A673 (cell line): ENCODE measurements around the gene CRNN. TPM values are rescaled to one million over a fixed set of nuclear protein-coding genes. Genes with fewer than 3 reads are reported as not detected.

Experiments used
- Bru-seq: library from RNA; stranded (reverse); fragments of 400-500 nt; gene quantifications from one replicate; lab custom pipeline; 2021; lab: Mats Ljungman, UMichigan
- BruChase-seq, 2 experiments: library from RNA; stranded (reverse); fragments of 400-500 nt; gene quantifications; one replicate each; lab custom pipeline; 2021; lab: Mats Ljungman, UMichigan
- BruUV-seq: library from RNA; stranded (reverse); fragments of 400-500 nt; replicated peaks from 2 replicates; lab custom pipeline; 2021; lab: Mats Ljungman, UMichigan
- CTCF ChIA-PET: fragments of 300-600 bp; sonication (Branson Sonifier 250); formaldehyde crosslinking; loops from one replicate; lab custom pipeline; 2022; ENCODE audit warnings: antibody characterized with exemption; lab: Charles Lee
- POLR2A ChIA-PET: fragments of 300-600 bp; sonication (Branson Sonifier 250); formaldehyde crosslinking; loops from one replicate; lab custom pipeline; 2022; ENCODE audit warnings: antibody characterized with exemption; ENCODE audit not compliant: low non-redundant PET; lab: Charles Lee
- DNase-seq: peaks from one replicate; pipeline ENCODE4 v3.0.0-alpha.2; 2015; ENCODE audit warnings: low spot score
- H3K27ac ChIP-seq: fragments of 200-600 bp; sonication (generic); 2 replicates; pipeline ENCODE4 v1.5.1; 2016; ENCODE audit warnings: mixed run types, low read depth, mild to moderate bottlenecking, mixed read lengths, antibody characterized with exemption, low read length; ENCODE audit not compliant: poor library complexity, severe bottlenecking
- H3K27me3 ChIP-seq: fragments of 200-600 bp; sonication (generic); replicated peaks from 2 replicates; pipeline ENCODE4 v1.6.1; 2017; ENCODE audit warnings: mixed run types, low read depth, mild to moderate bottlenecking, mixed read lengths, antibody characterized with exemption, low read length; ENCODE audit not compliant: insufficient read depth, poor library complexity
- H3K36me3 ChIP-seq: fragments of 200-600 bp; sonication (generic); 2 replicates; pipeline ENCODE4 v1.6.1; 2016; ENCODE audit warnings: mixed run types, mild to moderate bottlenecking, mixed read lengths, antibody characterized with exemption, low read length; ENCODE audit not compliant: insufficient read depth, poor library complexity, severe bottlenecking
- H3K4me1 ChIP-seq: fragments of 200-600 bp; sonication (generic); 2 replicates; pipeline ENCODE4 v1.6.1; 2017; ENCODE audit warnings: mixed run types, mild to moderate bottlenecking, mixed read lengths, antibody characterized with exemption, low read length; ENCODE audit not compliant: insufficient read depth, poor library complexity, severe bottlenecking
- H3K4me3 ChIP-seq: fragments of 200-600 bp; sonication (generic); 2 replicates; pipeline ENCODE4 v1.5.1; 2016; ENCODE audit warnings: low read depth, mixed run types, mild to moderate bottlenecking, mixed read lengths, low read length; ENCODE audit not compliant: poor library complexity, severe bottlenecking
- H3K9me3 ChIP-seq: fragments of 200-600 bp; sonication (generic); 2 replicates; pipeline ENCODE4 v1.6.1; 2016; ENCODE audit warnings: mixed run types, low read depth, mild to moderate bottlenecking, mixed read lengths, antibody characterized with exemption, low read length; ENCODE audit not compliant: poor library complexity, severe bottlenecking
- EZH2 ChIP-seq: fragments of 200-600 bp; sonication (generic); IDR thresholded peaks from 2 replicates; pipeline ENCODE4 v1.6.1; 2017; ENCODE audit warnings: borderline replicate concordance, low read depth, mild to moderate bottlenecking, mixed read lengths, antibody characterized with exemption, low read length; ENCODE audit not compliant: poor library complexity, severe bottlenecking
- intact Hi-C: fragments of 100-400 bp; cut with micrococcal nuclease; formaldehyde crosslinking; loops from one replicate; pipeline ENCODE4 v1.10.0; 2022; ENCODE audit not compliant: unreplicated experiment
- long read RNA-seq: library from polyadenylated mRNA; stranded (forward); transcript quantifications from one replicate; pipeline ENCODE4 v2.0.0, GENCODE V29; 2022
- total RNA-seq: library from RNA; stranded (reverse); gene quantifications from 2 replicates; pipeline ENCODE4 v1.2.3, GENCODE V29; 2021
- TF ChIP-seq, protein P1 (sequence below): fragments of 300-800, 200-600 bp; sonication (generic); conservative IDR thresholded peaks from 2 replicates; pipeline ENCODE4 v1.5.1; 2017; ENCODE audit warnings: low read depth, mild to moderate bottlenecking, antibody characterized with exemption, low read length, moderate library complexity, mixed read lengths

CRNN gene
- total RNA-seq: not detected in 2 replicates
- Bru-seq, nascent RNA: not detected
- BruChase-seq, experiment 1, labeled RNA remaining after a 2-hour chase: not detected
- not detected for BruChase-seq, experiment 2, labeled RNA remaining after a 6-hour chase
- long read RNA-seq: 0 reads

DNA sequence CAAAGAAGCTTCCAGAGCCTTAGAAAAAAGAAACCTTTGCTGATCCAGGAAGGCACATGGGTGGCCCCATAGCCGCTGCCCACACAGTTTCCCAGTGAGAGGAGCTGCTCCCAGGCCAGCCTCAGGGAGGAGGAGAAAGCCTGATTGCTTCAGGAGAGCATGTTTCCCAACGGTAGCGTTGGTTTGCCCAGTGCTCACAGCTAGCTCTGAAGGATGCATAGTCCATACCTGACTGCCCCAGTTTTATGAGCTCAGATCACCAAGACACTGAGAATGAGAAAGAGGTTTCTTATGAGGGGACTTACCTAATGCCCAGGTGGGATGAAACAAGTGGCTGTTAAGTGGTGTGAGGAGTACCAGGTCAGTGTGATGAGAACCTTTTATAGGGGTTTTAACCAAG, at the start of gene CRNN:
Gene CRNN, minus strand, starts transcription at position 355 of the 400 bp plus-strand sequence. CDS start 2,030 bp downstream, outside the sequence.
- POLR2A ChIA-PET: no interaction called here
- no peak within 1 kb of the TSS for H3K27ac ChIP-seq
- BruUV-seq: no TSS peak
- no peaks in the 10 kb centered on the region for H3K36me3 ChIP-seq
- CTCF ChIA-PET: no interaction called here
- peaks cover 8% of the 10 kb centered on the region for H3K27me3 ChIP-seq
- no peaks in the 10 kb centered on the region for H3K9me3 ChIP-seq
- intact Hi-C loops: no loop called here
- TF ChIP-seq, protein P1, sequence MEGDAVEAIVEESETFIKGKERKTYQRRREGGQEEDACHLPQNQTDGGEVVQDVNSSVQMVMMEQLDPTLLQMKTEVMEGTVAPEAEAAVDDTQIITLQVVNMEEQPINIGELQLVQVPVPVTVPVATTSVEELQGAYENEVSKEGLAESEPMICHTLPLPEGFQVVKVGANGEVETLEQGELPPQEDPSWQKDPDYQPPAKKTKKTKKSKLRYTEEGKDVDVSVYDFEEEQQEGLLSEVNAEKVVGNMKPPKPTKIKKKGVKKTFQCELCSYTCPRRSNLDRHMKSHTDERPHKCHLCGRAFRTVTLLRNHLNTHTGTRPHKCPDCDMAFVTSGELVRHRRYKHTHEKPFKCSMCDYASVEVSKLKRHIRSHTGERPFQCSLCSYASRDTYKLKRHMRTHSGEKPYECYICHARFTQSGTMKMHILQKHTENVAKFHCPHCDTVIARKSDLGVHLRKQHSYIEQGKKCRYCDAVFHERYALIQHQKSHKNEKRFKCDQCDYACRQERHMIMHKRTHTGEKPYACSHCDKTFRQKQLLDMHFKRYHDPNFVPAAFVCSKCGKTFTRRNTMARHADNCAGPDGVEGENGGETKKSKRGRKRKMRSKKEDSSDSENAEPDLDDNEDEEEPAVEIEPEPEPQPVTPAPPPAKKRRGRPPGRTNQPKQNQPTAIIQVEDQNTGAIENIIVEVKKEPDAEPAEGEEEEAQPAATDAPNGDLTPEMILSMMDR: no peak
- no peak for TF ChIP-seq EZH2
- H3K4me3 ChIP-seq: no peak within 1 kb of the TSS
- DNase-seq: no peak
- no peaks in the 10 kb centered on the region for H3K4me1 ChIP-seq

- no peaks in the 10 kb centered on the region for H3K27me3 ChIP-seq
- intact Hi-C loops: no loop called here
- no peak for TF ChIP-seq EZH2
- TF ChIP-seq, protein P1: no peak
- DNase-seq: no peak
- H3K4me3 ChIP-seq: no peak overlapping the region
- no peaks in the 10 kb centered on the region for H3K9me3 ChIP-seq
- no TSS peak for BruUV-seq
- no peak overlapping the region for H3K27ac ChIP-seq
- ChIA-PET CTCF (no interaction called here), POLR2A (no interaction called here)
- no peaks in the 10 kb centered on the region for H3K4me1 ChIP-seq
- H3K36me3 ChIP-seq: no peaks in the 10 kb centered on the region
Observed at GRCh38 chr1:152462636-152463035, 48.6 kb upstream of the CRNN start.

GRCh38 chr1:152461544-152461943, 47.5 kb upstream of the CRNN start:
- CTCF ChIA-PET: no interaction called here
- intact Hi-C loops: no loop called here
- BruUV-seq: no TSS peak
- no peak for TF ChIP-seq EZH2
- TF ChIP-seq, protein P1: peak; percentile 74
- Histone ChIP-seq H3K36me3 (no peaks in the 10 kb centered on the region), H3K27ac (no peak overlapping the region), H3K27me3 (no peaks in the 10 kb centered on the region), H3K4me3 (no peak overlapping the region), H3K9me3 (no peaks in the 10 kb centered on the region), H3K4me1 (no peaks in the 10 kb centered on the region)
- POLR2A ChIA-PET: no interaction called here
- peak; percentile 83 for DNase-seq
